ENCODE results near the gene AKT3. TPM values are rescaled to one million over a fixed set of nuclear protein-coding genes. Genes with fewer than 3 reads are reported as not detected.

The AKT3 gene
- total RNA-seq, 3 donors from 2014 or later (not counting 1 experiment from before 2014, with no cell fraction given): 135 to 157 (median 136) TPM

DNA sequence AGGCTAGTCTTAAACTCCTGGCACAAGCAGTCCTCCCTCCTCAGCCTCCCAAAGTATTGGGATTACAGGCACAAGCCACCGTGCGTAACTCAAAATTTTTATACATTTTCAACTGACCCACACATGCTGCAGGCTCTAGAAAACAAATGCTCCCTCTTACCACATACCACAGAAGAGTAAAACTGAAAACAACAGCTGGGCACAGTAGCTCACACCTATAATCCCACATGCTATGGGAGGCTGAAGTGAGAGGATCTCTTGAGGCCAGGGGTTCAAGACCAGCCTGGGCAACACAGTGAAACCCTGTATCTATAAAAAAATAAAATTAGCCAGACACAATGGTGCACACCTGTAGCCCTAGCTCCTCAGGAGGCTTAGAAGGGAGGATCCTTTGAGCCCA, 56.7 kb downstream of the AKT3 start:
- H3K4me1 ChIP-seq (ENCODE audit: control insufficient read depth, insufficient read depth, low read length): peaks cover 10% of the 10 kb centered on the region
- 58% methylated on average over 2 of the region's 2 CpGs for WGBS (ENCODE audit: insufficient coverage)
- peaks cover 35 to 62% of the 10 kb centered on the region in 2 donors for H3K4me1 Mint-ChIP-seq
- H3K36me3 ChIP-seq (ENCODE audit: control insufficient read depth, insufficient read depth, low read length): peaks cover 5% of the 10 kb centered on the region
- no peaks in the 10 kb centered on the region for H3K9me3 ChIP-seq (ENCODE audit: control insufficient read depth, insufficient read depth, low read length)
- TF ChIP-seq, protein P1, sequence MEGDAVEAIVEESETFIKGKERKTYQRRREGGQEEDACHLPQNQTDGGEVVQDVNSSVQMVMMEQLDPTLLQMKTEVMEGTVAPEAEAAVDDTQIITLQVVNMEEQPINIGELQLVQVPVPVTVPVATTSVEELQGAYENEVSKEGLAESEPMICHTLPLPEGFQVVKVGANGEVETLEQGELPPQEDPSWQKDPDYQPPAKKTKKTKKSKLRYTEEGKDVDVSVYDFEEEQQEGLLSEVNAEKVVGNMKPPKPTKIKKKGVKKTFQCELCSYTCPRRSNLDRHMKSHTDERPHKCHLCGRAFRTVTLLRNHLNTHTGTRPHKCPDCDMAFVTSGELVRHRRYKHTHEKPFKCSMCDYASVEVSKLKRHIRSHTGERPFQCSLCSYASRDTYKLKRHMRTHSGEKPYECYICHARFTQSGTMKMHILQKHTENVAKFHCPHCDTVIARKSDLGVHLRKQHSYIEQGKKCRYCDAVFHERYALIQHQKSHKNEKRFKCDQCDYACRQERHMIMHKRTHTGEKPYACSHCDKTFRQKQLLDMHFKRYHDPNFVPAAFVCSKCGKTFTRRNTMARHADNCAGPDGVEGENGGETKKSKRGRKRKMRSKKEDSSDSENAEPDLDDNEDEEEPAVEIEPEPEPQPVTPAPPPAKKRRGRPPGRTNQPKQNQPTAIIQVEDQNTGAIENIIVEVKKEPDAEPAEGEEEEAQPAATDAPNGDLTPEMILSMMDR (IDR thresholded peaks at IDR 0.05): no peak
- no peaks in the 10 kb centered on the region for H3K9me3 Mint-ChIP-seq
- intact Hi-C loops (cut with micrococcal nuclease): loop anchor here (5.0 kb wide), 1 partner anchor 54 kb away; no protein-coding TSS in a partner anchor
- peak overlapping the region; percentile 16 for H3K27ac ChIP-seq (ENCODE audit: low read length)
- no peaks in the 10 kb centered on the region for H3K27me3 ChIP-seq (ENCODE audit: control insufficient read depth, insufficient read depth, low read length)
- H3K27ac Mint-ChIP-seq: peak overlapping the region; percentile 40 to 81
- no peak overlapping the region for H3K4me3 Mint-ChIP-seq
- H3K36me3 Mint-ChIP-seq: no peaks in the 10 kb centered on the region
- DNase-seq (no peak), ATAC-seq (peak; percentile 34 to 72 (median 59))
- no peak overlapping the region for H3K4me3 ChIP-seq (ENCODE audit: low read length)
- H3K27me3 Mint-ChIP-seq (ENCODE audit: low read depth in 2 of 2): no peaks in the 10 kb centered on the region

DNA sequence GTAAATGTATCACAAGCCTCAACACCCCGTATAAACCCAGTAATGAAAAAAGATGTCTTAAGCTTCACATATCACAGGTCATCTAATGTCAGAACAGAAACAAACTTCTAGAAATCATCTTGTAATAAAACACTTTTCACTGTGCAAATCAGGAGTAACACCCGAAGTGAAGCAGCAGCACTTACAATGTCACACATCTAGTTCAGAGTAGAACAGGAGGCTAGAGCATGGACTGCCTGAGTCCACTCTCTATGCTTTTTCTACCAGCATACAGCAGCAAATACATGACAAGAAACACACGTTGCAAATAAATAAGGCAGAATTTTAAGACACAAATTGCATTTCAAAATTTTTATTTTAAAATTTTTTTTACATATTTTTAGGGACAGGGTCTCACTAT, 57.2 kb downstream of the AKT3 start:
- no peaks in the 10 kb centered on the region for H3K9me3 ChIP-seq (ENCODE audit: control insufficient read depth, insufficient read depth, low read length)
- peaks cover 5% of the 10 kb centered on the region for H3K36me3 ChIP-seq (ENCODE audit: control insufficient read depth, insufficient read depth, low read length)
- 40% methylated on average over 3 of the region's 3 CpGs for WGBS (ENCODE audit: insufficient coverage)
- H3K27ac Mint-ChIP-seq: peak overlapping the region; percentile 40 to 81
- no peaks in the 10 kb centered on the region for H3K9me3 Mint-ChIP-seq
- H3K4me3 Mint-ChIP-seq: peak overlapping the region; percentile 61
- no peak overlapping the region for H3K27ac ChIP-seq (ENCODE audit: low read length)
- intact Hi-C loops (cut with micrococcal nuclease): loop anchor here (5.0 kb wide), 1 partner anchor 54 kb away; no protein-coding TSS in a partner anchor
- TF ChIP-seq, protein P1 (IDR thresholded peaks at IDR 0.05): no peak
- ATAC-seq (peak; percentile 82 to 84 (median 84)), DNase-seq (no peak)
- no peaks in the 10 kb centered on the region for H3K27me3 ChIP-seq (ENCODE audit: control insufficient read depth, insufficient read depth, low read length)
- H3K4me3 ChIP-seq (ENCODE audit: low read length): no peak overlapping the region
- peaks cover 10% of the 10 kb centered on the region for H3K4me1 ChIP-seq (ENCODE audit: control insufficient read depth, insufficient read depth, low read length)
- no peaks in the 10 kb centered on the region for H3K27me3 Mint-ChIP-seq (ENCODE audit: low read depth in 2 of 2)
- no peaks in the 10 kb centered on the region for H3K36me3 Mint-ChIP-seq
- H3K4me1 Mint-ChIP-seq: peaks cover 35 to 63% of the 10 kb centered on the region in 2 donors

DNA sequence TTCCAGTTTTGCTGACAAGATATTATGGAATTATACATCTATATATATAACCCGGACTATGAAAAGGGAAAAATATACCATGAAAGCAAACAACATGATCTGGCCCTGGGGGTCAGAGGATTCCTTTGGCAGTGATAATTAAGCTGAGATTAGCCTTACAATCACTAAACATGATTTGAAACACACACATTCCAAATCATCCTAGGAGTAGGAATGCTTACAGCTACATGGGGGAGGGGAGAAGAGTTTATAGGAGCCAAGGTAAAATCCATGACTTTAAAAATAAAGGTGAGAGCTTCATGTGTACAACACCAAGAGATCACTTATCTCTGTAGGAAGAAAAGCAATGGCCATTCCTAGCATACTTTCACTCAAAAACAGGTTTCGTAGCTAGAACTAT, 57.6 kb downstream of the AKT3 start:
- no peaks in the 10 kb centered on the region for H3K27me3 ChIP-seq (ENCODE audit: control insufficient read depth, insufficient read depth, low read length)
- Mint-ChIP-seq H3K9me3 (no peaks in the 10 kb centered on the region), H3K27me3 (ENCODE audit: low read depth in 2 of 2) (no peaks in the 10 kb centered on the region), H3K27ac (peak overlapping the region; percentile 40 to 81), H3K36me3 (no peaks in the 10 kb centered on the region), H3K4me3 (peak overlapping the region; percentile 61), H3K4me1 (peaks cover 40 to 67% of the 10 kb centered on the region in 2 donors)
- ATAC-seq (no peak), DNase-seq (no peak)
- H3K4me3 ChIP-seq (ENCODE audit: low read length): no peak overlapping the region
- H3K9me3 ChIP-seq (ENCODE audit: control insufficient read depth, insufficient read depth, low read length): no peaks in the 10 kb centered on the region
- WGBS (ENCODE audit: insufficient coverage): 89% methylated on average over 1 of the region's 2 CpGs
- H3K4me1 ChIP-seq (ENCODE audit: control insufficient read depth, insufficient read depth, low read length): peaks cover 10% of the 10 kb centered on the region
- peaks cover 5% of the 10 kb centered on the region for H3K36me3 ChIP-seq (ENCODE audit: control insufficient read depth, insufficient read depth, low read length)
- TF ChIP-seq, protein P1 (IDR thresholded peaks at IDR 0.05): no peak
- H3K27ac ChIP-seq (ENCODE audit: low read length): no peak overlapping the region
- intact Hi-C loops (cut with micrococcal nuclease): loop anchor here (5.0 kb wide), 1 partner anchor 55 kb away; no protein-coding TSS in a partner anchor
